CD4-positive, alpha-beta T cell treated with Interleukin-6 for 4 hours (primary cell): ENCODE results near the gene ZBP1.

Source experiments
- DNase-seq: peaks from one replicate; pipeline ENCODE4 v3.0.0-alpha.2; 2020; ENCODE audit warnings: mixed read lengths

ZBP1 gene

GRCh38 chr20:57568088-57568896 is 51.9 kb downstream of the ZBP1 start:
- no peak for DNase-seq

GRCh38 chr20:57567471-57568079 is 52.7 kb downstream of the ZBP1 start:
- DNase-seq = no peak

GRCh38 chr20:57566803-57567459 is 53.3 kb downstream of the ZBP1 start:
- DNase-seq = no peak

DNA sequence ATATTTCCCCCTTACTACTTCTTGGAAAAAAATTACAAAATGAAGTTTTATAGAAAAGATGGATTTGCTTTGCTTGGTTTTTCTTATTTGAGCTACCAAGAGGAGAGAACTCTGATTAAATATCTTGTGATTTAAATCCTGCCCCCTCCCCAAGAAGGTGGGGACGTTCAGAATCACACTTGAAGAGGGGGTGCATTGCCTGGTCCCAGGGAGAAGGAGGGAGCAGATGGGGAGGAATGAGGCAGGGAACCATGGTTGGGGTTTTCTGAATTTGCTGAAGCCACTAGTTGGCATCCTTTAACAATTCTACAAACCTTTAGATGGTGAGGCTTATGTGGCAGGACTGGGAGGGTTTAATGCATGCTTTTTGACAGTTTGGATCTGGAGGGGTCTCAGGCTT is 53.8 kb downstream of the ZBP1 start:
- no peak for DNase-seq

DNA sequence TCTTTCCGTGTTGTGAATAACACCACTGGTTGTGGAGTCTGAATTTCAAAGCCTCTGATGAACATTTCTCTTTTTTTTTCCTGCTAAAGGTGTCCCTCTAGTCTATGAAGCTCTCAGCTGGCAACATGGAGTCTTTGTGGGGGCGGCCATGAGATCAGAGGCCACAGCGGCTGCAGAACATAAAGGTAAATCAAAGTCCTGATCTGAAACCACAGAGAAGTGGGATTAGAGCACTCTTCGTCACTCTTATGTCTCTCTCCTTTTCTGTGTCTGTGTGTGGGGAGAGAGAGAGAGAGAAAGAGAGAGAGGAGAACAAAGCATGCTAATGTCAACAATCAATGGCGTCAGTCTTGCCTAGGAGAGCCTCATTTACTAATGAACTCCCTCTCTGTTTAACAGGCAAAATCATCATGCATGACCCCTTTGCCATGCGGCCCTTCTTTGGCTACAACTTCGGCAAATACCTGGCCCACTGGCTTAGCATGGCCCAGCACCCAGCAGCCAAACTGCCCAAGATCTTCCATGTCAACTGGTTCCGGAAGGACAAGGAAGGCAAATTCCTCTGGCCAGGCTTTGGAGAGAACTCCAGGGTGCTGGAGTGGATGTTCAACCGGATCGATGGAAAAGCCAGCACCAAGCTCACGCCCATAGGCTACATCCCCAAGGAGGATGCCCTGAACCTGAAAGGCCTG is 55.1 kb downstream of the ZBP1 start:
- DNase-seq = no peak

GRCh38 chr20:57564180-57564802 is 55.9 kb downstream of the ZBP1 start:
- DNase-seq = no peak

DNA sequence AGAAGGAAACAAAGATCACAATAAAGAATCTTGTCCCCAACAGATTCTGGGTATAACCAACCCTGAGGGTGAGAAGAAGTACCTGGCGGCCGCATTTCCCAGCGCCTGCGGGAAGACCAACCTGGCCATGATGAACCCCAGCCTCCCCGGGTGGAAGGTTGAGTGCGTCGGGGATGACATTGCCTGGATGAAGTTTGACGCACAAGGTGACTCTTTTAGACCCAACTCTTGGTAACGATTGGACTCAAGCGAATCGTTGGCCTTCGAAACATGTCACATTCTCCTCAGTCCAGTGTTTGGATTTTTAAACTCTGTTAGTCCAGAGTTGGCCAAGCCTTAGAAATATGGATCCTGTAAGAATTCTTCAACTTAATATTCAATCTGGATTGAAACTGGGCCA is 56.7 kb downstream of the ZBP1 start:
- no peak for DNase-seq

DNA sequence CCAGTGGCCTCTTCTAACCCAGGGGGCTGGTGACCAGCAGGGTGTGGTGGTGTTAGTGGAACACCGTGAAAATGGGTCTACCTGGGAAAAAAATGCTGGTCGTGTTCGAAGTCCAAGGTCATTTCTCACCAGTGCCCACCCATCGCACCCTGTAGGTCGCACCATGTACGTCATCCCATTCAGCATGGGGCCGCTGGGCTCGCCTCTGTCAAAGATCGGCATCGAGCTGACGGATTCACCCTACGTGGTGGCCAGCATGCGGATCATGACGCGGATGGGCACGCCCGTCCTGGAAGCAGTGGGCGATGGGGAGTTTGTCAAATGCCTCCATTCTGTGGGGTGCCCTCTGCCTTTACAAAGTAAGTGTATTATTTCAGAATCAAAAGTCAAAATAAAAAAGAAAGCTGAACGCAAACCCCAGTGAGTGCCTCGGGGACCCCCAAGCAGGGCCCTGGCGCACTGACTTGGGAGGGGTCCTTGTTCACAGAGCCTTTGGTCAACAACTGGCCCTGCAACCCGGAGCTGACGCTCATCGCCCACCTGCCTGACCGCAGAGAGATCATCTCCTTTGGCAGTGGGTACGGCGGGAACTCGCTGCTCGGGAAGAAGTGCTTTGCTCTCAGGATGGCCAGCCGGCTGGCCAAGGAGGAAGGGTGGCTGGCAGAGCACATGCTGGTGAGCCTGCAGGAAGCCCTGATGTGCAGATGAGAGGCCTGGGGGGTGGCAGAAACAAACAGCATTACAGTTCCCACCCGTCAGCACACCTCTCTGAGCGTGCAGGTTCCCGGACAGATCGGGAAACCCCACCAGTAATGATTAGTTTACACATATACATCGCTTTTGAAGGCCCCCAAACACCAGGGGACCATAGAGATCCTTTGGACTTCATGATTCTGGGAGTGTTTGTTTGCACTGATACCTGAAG is 57.4 kb downstream of the ZBP1 start:
- DNase-seq = no peak

- DNase-seq = no peak
Observed at GRCh38 chr20:57561356-57562279, 58.6 kb downstream of the ZBP1 start.

GRCh38 chr20:57560554-57561355 is 59.5 kb downstream of the ZBP1 start, which contains the start of gene PCK1:
PCK1 (plus strand) TSS chr20:57561110; CDS start chr20:57561412, 302 bp downstream.
- DNase-seq = no peak

DNA sequence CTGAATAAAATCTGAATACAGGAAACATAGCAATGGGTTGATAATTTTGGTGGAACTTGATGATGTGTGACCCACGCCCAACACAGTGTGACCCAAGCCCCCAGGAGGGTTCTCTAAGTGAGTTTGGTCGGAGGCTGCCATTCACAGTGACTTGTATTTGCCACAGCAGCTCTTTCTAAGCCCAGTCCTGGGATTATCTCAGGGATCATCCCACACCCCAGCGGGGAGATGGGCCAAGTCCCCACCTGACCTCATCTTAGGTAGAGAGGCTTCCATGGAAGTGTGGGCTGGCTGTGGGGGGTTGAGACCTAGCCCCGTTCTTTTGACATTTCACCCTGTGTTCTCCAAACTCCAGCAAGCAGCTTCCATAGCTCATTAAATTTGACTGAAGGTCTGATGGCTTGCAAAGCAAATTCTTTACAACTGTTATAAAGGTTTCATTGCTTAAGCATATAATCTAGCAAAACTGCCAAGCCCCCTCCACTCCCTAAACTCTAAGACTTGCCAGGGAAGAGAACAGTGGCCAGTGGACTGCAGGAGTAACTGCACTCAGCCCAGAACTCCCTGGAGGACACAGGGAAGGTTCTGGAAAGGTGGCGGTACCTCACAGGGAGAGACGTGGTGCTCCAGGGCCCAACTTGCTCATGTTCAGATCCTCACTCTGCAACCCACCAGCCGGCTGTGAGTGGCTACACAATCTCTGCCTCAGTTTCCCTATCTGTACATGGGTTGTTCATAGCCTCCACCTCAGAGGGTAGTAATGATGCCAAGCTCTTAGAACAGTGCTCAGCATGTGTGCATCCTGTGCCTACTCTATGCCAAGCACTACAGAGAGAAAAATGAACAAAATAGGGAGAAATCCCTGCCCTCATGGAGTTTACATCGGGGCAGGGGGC is 60.3 kb downstream of the ZBP1 start:
- DNase-seq = no peak

DNA sequence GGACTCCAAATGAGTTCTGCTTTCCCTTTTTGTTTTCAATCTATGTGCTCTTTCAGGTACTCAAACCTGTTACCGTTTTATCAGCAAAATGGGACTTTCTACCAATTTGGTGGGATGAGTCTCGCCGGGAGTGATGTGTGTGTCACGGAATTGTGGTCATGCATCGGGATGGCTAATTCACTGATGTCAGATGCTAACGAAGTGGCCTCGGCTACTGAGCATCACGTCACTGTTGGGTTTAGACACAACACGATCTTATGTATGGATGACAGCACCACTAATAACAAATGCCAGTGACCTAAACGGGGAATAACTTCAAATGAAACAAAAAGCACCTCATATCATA is 61.0 kb downstream of the ZBP1 start:
- DNase-seq = no peak

- no peak for DNase-seq
Observed at GRCh38 chr20:57558614-57559288, 61.5 kb downstream of the ZBP1 start.

DNA sequence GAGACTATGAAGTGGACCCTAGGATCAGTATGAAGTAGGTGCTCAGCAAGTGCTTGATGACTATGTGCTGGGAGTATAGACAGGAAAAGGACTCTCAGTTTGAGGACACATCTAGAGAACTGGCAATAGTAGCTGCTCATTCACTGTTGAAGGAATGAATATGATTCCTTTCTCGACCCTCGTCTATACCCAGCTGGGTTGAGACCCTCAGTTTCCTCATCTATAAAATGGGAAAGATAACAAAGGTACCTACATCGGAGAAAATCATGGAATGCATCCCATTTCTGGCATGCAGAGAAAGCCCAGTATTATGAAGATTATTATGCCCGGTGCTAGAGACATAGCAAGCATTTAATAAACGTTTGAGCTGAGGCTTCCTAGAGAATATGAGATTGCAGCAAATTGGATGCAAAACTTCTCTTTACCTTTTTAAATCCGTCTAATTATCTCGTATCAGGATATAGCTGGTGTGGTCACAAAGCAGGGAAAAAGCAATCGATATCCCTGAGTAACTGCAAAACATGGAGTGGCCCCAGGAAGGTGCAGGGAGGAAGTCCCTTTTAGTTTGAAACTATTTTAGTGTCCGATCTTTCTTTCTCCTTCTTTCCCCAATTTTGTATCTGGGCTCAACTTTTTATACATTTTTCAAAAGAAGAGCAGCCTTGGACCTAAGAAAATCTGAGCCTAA is 62.2 kb downstream of the ZBP1 start:
- no peak for DNase-seq

GRCh38 chr20:57556980-57557274 is 63.3 kb downstream of the ZBP1 start:
- no peak for DNase-seq

GRCh38 chr20:57555457-57556184 is 64.6 kb downstream of the ZBP1 start:
- DNase-seq = no peak
